IPS-18a (cell line): Measurements from ENCODE around the gene ZNF383.
"Not testable (repeated sequence)": the region's sequence is repeated elsewhere in the genome, so short reads cannot be mapped to it uniquely, and the experiment has no call there.

Source experiments
- H3K27ac ChIP-seq: one replicate; pipeline ENCODE4 v1.5.1; 2013; ENCODE audit warnings: low read length
- H3K27me3 ChIP-seq: one replicate; pipeline ENCODE4 v1.6.1; 2013; ENCODE audit warnings: mild to moderate bottlenecking, low read length; ENCODE audit not compliant: control insufficient read depth, insufficient read depth
- H3K36me3 ChIP-seq: one replicate; pipeline ENCODE4 v1.6.1; 2013; ENCODE audit warnings: low read depth, low read length; ENCODE audit not compliant: control insufficient read depth
- H3K4me1 ChIP-seq: one replicate; pipeline ENCODE4 v1.6.1; 2013; ENCODE audit warnings: low read depth, low read length; ENCODE audit not compliant: control insufficient read depth
- H3K4me3 ChIP-seq: one replicate; pipeline ENCODE4 v1.5.1; 2013; ENCODE audit warnings: low read length
- H3K9ac ChIP-seq: one replicate; pipeline ENCODE4 v1.6.1; 2013; ENCODE audit warnings: mild to moderate bottlenecking, low read length, moderate library complexity
- H3K9me3 ChIP-seq: one replicate; pipeline ENCODE4 v1.6.1; 2013; ENCODE audit warnings: low read depth, low read length; ENCODE audit not compliant: control insufficient read depth

Gene ZNF383

DNA sequence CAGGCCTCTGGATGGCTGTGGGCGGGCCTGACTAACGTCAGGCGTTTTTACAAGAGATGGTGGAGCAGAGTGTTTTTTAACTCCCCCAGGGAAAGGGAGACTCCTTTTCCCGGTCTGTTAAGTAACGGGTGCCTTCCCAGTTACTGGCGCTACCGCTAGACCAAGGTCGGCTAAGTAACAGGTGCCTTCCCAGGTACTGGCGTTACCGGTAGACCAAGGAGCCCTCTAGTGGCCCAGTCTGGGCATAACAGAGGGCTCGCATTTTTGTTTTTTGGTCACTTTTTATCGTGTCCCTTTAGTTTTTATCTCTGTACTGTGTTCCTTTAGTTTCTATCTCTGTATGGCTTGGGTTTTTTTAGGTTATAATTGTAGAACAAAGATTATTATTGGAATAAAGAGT lies 10.0 kb downstream of the ZNF383 start:
- peaks cover 5% of the 10 kb centered on the region for H3K36me3 ChIP-seq
- H3K9me3 ChIP-seq, result peaks cover 17% of the 10 kb centered on the region
- H3K9ac ChIP-seq, result no peak overlapping the region
- no peaks in the 10 kb centered on the region for H3K4me1 ChIP-seq
- no peak overlapping the region for H3K27ac ChIP-seq
- no peak overlapping the region for H3K4me3 ChIP-seq
- no peaks in the 10 kb centered on the region for H3K27me3 ChIP-seq

DNA sequence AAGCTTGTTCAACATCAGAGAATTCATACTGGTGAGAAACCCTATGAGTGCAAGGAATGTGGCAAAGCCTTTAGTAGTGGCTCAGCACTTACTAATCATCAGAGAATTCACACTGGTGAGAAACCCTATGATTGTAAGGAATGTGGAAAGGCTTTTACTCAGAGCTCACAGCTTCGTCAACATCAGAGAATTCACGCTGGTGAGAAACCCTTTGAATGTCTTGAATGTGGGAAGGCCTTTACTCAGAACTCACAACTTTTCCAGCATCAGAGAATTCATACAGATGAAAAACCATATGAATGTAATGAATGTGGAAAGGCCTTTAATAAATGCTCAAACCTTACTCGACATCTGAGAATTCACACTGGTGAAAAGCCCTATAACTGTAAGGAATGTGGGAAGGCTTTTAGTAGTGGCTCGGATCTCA lies 25.2 kb downstream of the ZNF383 start:
- Histone ChIP-seq H3K36me3 (peaks cover 38% of the 10 kb centered on the region), H3K9me3 (peaks cover 65% of the 10 kb centered on the region), H3K27me3 (no peaks in the 10 kb centered on the region)

DNA sequence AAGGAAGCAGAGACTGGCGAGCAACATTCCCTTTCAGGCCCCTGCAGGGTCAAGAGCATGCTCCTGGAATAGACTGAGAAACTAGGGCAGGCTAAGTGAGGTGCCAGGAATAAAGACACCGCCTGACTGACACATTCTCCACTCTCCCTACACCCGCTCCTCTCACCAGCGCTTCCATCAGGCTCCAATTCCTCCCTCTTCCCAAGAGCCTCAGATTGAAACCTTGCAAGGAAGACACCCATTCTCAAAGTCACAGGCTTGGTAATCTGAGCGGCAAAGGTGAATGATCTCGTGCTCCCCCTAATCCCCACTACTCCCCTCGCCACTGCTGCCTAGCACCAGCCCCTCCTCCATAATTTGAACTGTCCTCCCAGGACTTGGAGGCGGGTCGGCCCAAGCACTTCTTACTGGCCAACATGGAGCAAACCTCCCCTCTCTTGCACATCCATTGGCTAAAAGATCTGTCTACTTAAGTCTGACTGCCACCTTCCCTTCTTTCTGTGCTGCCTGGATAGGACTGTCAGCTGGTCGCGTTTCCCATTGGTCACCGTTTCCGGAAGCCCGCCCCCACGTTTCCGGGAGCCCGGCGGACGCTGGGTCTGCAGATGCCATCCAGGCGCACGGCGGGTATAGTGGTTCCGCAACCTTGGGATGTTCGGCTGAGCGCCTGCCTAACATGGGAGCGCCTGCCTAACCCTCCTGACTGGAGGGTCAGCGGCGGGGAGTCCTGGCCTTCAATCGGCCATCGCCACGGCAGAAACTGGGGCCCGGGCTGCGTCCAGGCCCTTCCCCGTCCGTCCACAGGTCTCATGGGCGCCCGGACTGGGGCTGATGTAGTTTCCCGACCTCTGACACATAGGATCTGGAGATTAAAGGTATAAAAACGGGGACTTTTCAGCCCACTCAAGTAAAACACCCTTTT lies 33.6 kb downstream of the ZNF383 start:
- H3K27ac ChIP-seq, result no peak overlapping the region
- H3K27me3 ChIP-seq, result no peaks in the 10 kb centered on the region
- H3K9me3 ChIP-seq, result peaks cover 60% of the 10 kb centered on the region
- H3K4me1 ChIP-seq, result no peaks in the 10 kb centered on the region
- no peaks in the 10 kb centered on the region for H3K36me3 ChIP-seq
- no peak overlapping the region for H3K9ac ChIP-seq
- no peak overlapping the region for H3K4me3 ChIP-seq

More for the DNA sequence above, 25.2 kb downstream of the ZNF383 start:
- no peak overlapping the region for H3K9ac ChIP-seq
- no peaks in the 10 kb centered on the region for H3K4me1 ChIP-seq
- H3K4me3 ChIP-seq, result no peak overlapping the region
- H3K27ac ChIP-seq, result no peak overlapping the region

DNA sequence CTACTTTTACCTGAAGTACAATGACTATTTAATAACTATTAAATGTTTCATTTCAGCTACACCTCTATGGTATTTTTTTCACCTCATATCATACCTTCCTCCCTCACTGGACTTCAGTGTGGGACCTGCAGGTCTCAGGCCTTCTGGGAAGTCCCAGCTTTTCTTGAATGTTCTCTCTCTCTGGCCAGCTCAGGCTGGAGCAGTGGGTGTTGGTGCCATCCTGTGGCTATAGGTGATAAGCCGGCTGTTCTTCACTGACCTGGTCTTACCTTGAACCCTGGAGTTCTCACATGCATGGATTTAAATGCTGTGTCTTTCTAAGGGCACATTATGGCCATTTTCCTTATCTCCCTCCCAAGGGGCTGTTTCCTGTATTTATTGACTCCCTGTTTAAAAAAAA lies 45.0 kb downstream of the ZNF383 start:
- H3K4me3 ChIP-seq, H3K9me3 ChIP-seq, H3K27ac ChIP-seq, H3K36me3 ChIP-seq, H3K27me3 ChIP-seq, H3K9ac ChIP-seq, H3K4me1 ChIP-seq: not testable (repeated sequence)

DNA sequence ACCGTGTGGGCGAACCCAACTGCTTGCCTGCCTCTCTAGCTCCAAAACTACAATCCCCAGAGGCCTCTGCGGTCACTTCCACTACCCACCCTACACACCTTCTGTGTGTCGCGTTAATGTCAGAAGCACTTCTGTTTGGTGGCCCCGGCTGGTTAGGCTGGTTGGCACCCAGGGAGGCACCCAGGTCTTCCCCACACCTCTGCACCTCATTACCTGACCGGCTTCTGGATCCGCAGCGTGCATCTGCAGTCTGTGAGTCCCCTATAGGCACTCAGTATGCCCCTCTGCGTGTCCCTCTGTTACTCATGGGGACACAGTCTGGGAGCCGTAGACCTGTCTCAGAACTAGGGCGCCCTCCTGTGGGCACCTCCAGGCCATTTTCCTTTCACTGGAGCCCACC lies 49.0 kb downstream of the ZNF383 start:
- H3K4me1 ChIP-seq, H3K4me3 ChIP-seq, H3K9me3 ChIP-seq, H3K9ac ChIP-seq, H3K27me3 ChIP-seq, H3K27ac ChIP-seq, H3K36me3 ChIP-seq: not testable (repeated sequence)

DNA sequence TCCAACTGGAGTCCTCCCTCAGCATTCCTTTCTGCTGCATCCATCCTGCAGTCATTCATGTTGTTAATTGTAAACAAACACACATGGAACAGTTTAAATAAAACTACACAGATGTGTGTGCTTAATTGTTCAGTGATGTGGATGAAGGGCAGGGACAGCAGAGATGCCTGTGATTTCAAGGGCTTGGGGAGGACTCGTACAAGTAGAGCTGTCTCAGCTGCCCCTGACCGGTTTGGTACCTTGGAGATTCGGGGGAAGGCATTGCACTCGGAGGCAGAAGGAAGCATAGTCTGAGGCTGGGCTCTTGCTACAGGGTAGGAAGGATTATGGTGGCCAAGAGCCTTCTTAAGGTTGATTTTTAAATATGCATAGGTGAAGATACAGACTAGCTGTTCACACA lies 49.7 kb downstream of the ZNF383 start:
- H3K4me3 ChIP-seq, H3K27ac ChIP-seq, H3K4me1 ChIP-seq, H3K9ac ChIP-seq, H3K36me3 ChIP-seq, H3K27me3 ChIP-seq, H3K9me3 ChIP-seq: not testable (repeated sequence)

DNA sequence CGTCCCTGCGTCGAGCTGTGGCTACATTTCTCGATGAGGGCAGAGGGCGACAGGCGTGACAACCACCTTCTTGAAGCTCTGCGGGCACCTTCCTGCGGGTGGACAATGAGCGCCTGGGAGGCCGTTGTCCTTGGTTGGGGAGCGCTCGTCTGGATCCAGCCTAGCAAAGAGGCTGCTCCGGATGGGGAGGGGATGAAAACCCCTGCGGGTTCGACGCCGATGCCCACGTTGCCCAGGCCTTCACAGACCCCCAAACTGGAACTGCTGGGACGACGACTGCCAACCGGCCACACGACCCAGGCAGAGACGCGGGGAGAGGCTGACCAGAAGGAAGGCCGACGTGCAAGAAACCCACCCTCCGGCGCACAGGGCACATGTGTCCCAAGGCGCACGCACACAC lies 62.6 kb downstream of the ZNF383 start:
- not testable (repeated sequence) for H3K4me1 ChIP-seq, H3K36me3 ChIP-seq, H3K9ac ChIP-seq, H3K27me3 ChIP-seq, H3K9me3 ChIP-seq, H3K4me3 ChIP-seq, H3K27ac ChIP-seq

DNA sequence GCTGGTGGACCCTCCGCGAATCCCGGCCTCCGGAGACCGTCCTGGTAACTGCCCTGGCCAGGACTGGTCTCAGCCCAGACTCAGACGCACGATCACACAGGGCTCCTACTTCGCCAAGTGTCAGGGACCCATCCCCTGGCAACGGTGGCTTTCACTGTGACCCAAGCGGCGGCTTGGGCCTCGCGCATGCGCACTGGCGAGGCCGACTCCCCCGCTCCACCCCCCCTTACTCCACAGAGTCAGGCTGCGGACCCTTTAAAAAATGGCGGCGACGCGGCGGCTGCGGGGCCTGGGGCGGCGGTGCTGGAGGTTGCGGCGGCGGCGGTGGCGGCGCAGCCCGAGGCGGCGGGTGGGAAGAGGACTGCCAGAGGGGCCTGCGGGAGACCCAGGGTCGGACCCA lies 66.0 kb downstream of the ZNF383 start:
- H3K4me3 ChIP-seq, H3K27ac ChIP-seq, H3K4me1 ChIP-seq, H3K36me3 ChIP-seq, H3K9ac ChIP-seq, H3K9me3 ChIP-seq, H3K27me3 ChIP-seq: not testable (repeated sequence)

DNA sequence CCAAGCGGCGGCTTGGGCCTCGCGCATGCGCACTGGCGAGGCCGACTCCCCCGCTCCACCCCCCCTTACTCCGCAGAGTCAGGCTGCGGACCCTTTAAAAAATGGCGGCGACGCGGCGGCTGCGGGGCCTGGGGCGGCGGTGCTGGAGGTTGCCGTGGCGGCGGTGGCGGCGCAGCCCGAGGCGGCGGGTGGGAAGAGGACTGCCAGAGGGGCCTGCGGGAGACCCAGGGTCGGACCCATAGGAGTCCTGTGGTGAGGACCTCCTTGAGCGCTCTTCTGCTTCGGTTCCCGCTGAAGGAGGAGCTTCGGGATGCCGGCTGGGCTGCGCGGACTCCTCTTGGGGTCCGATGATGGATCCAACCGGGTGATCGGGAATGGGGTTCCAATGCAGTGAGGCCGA lies 71.2 kb downstream of the ZNF383 start:
- H3K27me3 ChIP-seq, H3K27ac ChIP-seq, H3K4me3 ChIP-seq, H3K36me3 ChIP-seq, H3K9ac ChIP-seq, H3K9me3 ChIP-seq, H3K4me1 ChIP-seq: not testable (repeated sequence)

DNA sequence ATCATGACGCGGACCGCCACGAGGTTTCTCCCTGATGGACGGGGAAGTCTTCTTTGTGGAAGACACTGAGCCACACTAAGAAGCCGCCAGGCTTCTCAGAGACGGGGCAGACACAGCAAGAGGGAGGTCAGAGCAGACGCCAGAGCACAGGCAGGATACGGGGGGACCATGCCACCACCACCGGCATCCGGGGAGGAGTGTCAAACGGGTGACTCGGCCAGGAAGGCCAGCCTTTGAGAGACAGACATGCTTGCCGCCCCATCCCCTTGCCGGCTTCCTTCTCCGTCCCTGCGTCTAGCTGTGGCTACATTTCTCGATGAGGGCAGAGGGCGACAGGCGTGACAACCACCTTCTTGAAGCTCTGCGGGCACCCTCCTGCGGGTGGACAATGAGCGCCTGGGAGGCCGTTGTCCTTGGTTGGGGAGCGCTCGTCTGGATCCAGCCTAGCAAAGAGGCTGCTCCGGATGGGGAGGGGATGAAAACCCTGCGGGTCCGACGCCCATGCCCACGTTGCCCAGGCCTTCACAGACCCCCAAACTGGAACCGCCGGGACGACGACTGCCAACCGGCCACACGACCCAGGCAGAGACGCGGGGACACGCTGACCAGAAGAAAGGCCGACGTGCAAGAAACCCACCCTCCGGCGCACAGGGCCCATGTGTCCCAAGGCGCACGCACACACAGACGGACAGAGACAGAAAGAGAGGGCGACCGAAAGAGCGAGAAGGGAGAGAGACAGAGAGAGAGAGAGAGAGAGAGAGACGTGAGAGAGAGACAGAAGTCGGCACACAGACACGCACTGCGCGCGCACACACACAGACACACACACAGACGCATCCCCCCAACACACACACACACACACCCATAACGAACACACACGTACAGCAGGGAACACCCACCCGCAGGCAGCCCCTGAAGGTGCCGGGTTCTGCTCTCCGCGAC lies 75.3 kb downstream of the ZNF383 start:
- H3K27ac ChIP-seq, H3K27me3 ChIP-seq, H3K9ac ChIP-seq, H3K4me1 ChIP-seq, H3K36me3 ChIP-seq, H3K9me3 ChIP-seq, H3K4me3 ChIP-seq: not testable (repeated sequence)

DNA sequence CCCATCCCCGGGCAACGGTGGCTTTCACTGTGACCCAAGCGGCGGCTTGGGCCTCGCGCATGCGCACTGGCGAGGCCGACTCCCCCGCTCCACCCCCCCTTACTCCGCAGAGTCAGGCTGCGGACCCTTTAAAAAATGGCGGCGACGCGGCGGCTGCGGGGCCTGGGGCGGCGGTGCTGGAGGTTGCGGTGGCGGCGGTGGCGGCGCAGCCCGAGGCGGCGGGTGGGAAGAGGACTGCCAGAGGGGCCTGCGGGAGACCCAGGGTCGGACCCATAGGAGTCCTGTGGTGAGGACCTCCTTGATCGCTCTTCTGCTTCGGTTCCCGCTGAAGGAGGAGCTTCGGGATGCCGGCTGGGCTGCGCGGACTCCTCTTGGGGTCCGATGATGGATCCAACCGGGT lies 76.2 kb downstream of the ZNF383 start:
- H3K27ac ChIP-seq, H3K9ac ChIP-seq: not testable (repeated sequence)

More for the DNA sequence above, 76.2 kb downstream of the ZNF383 start:
- not testable (repeated sequence) for H3K4me3 ChIP-seq, H3K4me1 ChIP-seq, H3K36me3 ChIP-seq, H3K9me3 ChIP-seq, H3K27me3 ChIP-seq
